IPS-20b (cell line): ENCODE data around the gene MAP3K13.

Experiments used
- H3K27ac ChIP-seq: one replicate; pipeline ENCODE4 v1.5.1; 2013; ENCODE audit warnings: low read length
- H3K27me3 ChIP-seq: 2 replicates; pipeline ENCODE4 v1.6.1; 2013; ENCODE audit warnings: mild to moderate bottlenecking, low read length, inconsistent platforms; ENCODE audit not compliant: insufficient read depth
- H3K36me3 ChIP-seq: 2 replicates; pipeline ENCODE4 v1.6.1; 2013; ENCODE audit warnings: low read depth, mild to moderate bottlenecking, inconsistent platforms, low read length, moderate library complexity; ENCODE audit not compliant: insufficient read depth
- H3K4me1 ChIP-seq: 2 replicates; pipeline ENCODE4 v1.6.1; 2013; ENCODE audit warnings: mild to moderate bottlenecking, control low read depth, inconsistent platforms, low read length, moderate library complexity; ENCODE audit not compliant: insufficient read depth
- H3K4me3 ChIP-seq: 2 replicates; pipeline ENCODE4 v1.5.1; 2013; ENCODE audit warnings: mild to moderate bottlenecking, low read length, inconsistent platforms
- H3K9ac ChIP-seq: 2 replicates; pipeline ENCODE4 v1.6.1; 2013; ENCODE audit warnings: low read depth, mild to moderate bottlenecking, inconsistent platforms, low read length, moderate library complexity
- H3K9me3 ChIP-seq: 2 replicates; pipeline ENCODE4 v1.6.1; 2013; ENCODE audit warnings: mild to moderate bottlenecking, low read depth, low read length, inconsistent platforms; ENCODE audit not compliant: insufficient read depth

The MAP3K13 gene

GRCh38 chr3:185502987-185503386 lies 140.1 kb downstream of the MAP3K13 start:
- Histone ChIP-seq H3K27ac (no peak overlapping the region), H3K4me3 (no peak overlapping the region), H3K9me3 (no peaks in the 10 kb centered on the region), H3K27me3 (peaks cover 10% of the 10 kb centered on the region; the same call in 1 of the 2 replicates), H3K9ac (no peak overlapping the region), H3K4me1 (no peaks in the 10 kb centered on the region), H3K36me3 (no peaks in the 10 kb centered on the region)

GRCh38 chr3:185503521-185503920 lies 140.6 kb downstream of the MAP3K13 start:
- no peak overlapping the region for H3K9ac ChIP-seq
- no peaks in the 10 kb centered on the region for H3K9me3 ChIP-seq
- no peak overlapping the region for H3K27ac ChIP-seq
- H3K27me3 ChIP-seq, result peaks cover 10% of the 10 kb centered on the region; the same call in 1 of the 2 replicates
- H3K36me3 ChIP-seq, result no peaks in the 10 kb centered on the region
- H3K4me3 ChIP-seq, result no peak overlapping the region
- H3K4me1 ChIP-seq, result no peaks in the 10 kb centered on the region

- Histone ChIP-seq H3K9ac (no peak overlapping the region), H3K27ac (no peak overlapping the region), H3K4me3 (no peak overlapping the region), H3K27me3 (peaks cover 8% of the 10 kb centered on the region; the same call in 1 of the 2 replicates), H3K9me3 (no peaks in the 10 kb centered on the region), H3K4me1 (no peaks in the 10 kb centered on the region), H3K36me3 (no peaks in the 10 kb centered on the region)
Measured at GRCh38 chr3:185504636-185505035, 141.7 kb downstream of the MAP3K13 start.

GRCh38 chr3:185507883-185508282 lies 144.9 kb downstream of the MAP3K13 start:
- no peaks in the 10 kb centered on the region for H3K4me1 ChIP-seq
- no peak overlapping the region for H3K4me3 ChIP-seq
- no peaks in the 10 kb centered on the region for H3K36me3 ChIP-seq
- no peak overlapping the region for H3K9ac ChIP-seq
- no peak overlapping the region for H3K27ac ChIP-seq
- H3K9me3 ChIP-seq, result no peaks in the 10 kb centered on the region
- H3K27me3 ChIP-seq, result no peaks in the 10 kb centered on the region

GRCh38 chr3:185508335-185508991 lies 145.5 kb downstream of the MAP3K13 start:
- H3K27ac ChIP-seq, result no peak overlapping the region
- H3K36me3 ChIP-seq, result no peaks in the 10 kb centered on the region
- no peaks in the 10 kb centered on the region for H3K9me3 ChIP-seq
- H3K4me1 ChIP-seq, result no peaks in the 10 kb centered on the region
- H3K27me3 ChIP-seq, result no peaks in the 10 kb centered on the region
- no peak overlapping the region for H3K9ac ChIP-seq
- H3K4me3 ChIP-seq, result no peak overlapping the region

GRCh38 chr3:185511711-185512110 lies 148.8 kb downstream of the MAP3K13 start:
- H3K4me3 ChIP-seq, result no peak overlapping the region
- no peaks in the 10 kb centered on the region for H3K4me1 ChIP-seq
- no peak overlapping the region for H3K27ac ChIP-seq

GRCh38 chr3:185517387-185518130 lies 154.6 kb downstream of the MAP3K13 start:
- Histone ChIP-seq H3K27ac (no peak overlapping the region), H3K27me3 (0 out of 2 replicates have a peak, but pooled peaks cover 4% of the 10 kb centered on the region), H3K36me3 (no peaks in the 10 kb centered on the region), H3K4me3 (no peak overlapping the region), H3K4me1 (no peaks in the 10 kb centered on the region), H3K9me3 (no peaks in the 10 kb centered on the region), H3K9ac (no peak overlapping the region)

More at GRCh38 chr3:185511711-185512110, 148.8 kb downstream of the MAP3K13 start:
- H3K36me3 ChIP-seq, result no peaks in the 10 kb centered on the region
- no peaks in the 10 kb centered on the region for H3K9me3 ChIP-seq
- no peaks in the 10 kb centered on the region for H3K27me3 ChIP-seq
- H3K9ac ChIP-seq, result no peak overlapping the region

- H3K27ac ChIP-seq, result no peak overlapping the region
Measured at GRCh38 chr3:185519021-185519420, 156.1 kb downstream of the MAP3K13 start.

GRCh38 chr3:185521349-185522138 lies 158.6 kb downstream of the MAP3K13 start:
- no peaks in the 10 kb centered on the region for H3K9me3 ChIP-seq
- H3K27me3 ChIP-seq, result 0 out of 2 replicates have a peak, but pooled peaks cover 4% of the 10 kb centered on the region
- no peak overlapping the region for H3K27ac ChIP-seq
- no peak overlapping the region for H3K9ac ChIP-seq
- no peaks in the 10 kb centered on the region for H3K4me1 ChIP-seq
- H3K36me3 ChIP-seq, result no peaks in the 10 kb centered on the region
- no peak overlapping the region for H3K4me3 ChIP-seq

More at GRCh38 chr3:185519021-185519420, 156.1 kb downstream of the MAP3K13 start:
- Histone ChIP-seq H3K9ac (no peak overlapping the region), H3K4me3 (no peak overlapping the region), H3K27me3 (0 out of 2 replicates have a peak, but pooled peaks cover 4% of the 10 kb centered on the region), H3K4me1 (no peaks in the 10 kb centered on the region), H3K36me3 (no peaks in the 10 kb centered on the region), H3K9me3 (no peaks in the 10 kb centered on the region)

GRCh38 chr3:185526349-185526951 lies 163.5 kb downstream of the MAP3K13 start:
- no peaks in the 10 kb centered on the region for H3K36me3 ChIP-seq
- H3K9ac ChIP-seq, result no peak overlapping the region
- H3K4me1 ChIP-seq, result no peaks in the 10 kb centered on the region
- H3K4me3 ChIP-seq, result no peak overlapping the region
- no peaks in the 10 kb centered on the region for H3K9me3 ChIP-seq
- H3K27ac ChIP-seq, result no peak overlapping the region
- H3K27me3 ChIP-seq, result 0 out of 2 replicates have a peak, but pooled peaks cover 4% of the 10 kb centered on the region

- Histone ChIP-seq H3K4me3 (no peak overlapping the region), H3K9me3 (no peaks in the 10 kb centered on the region), H3K4me1 (no peaks in the 10 kb centered on the region), H3K27me3 (0 out of 2 replicates have a peak, but pooled peaks cover under 1% of the 10 kb centered on the region), H3K9ac (no peak overlapping the region), H3K36me3 (no peaks in the 10 kb centered on the region), H3K27ac (no peak overlapping the region)
Measured at GRCh38 chr3:185527364-185527763, 164.4 kb downstream of the MAP3K13 start.
